SU-DHL-6 (cell line): ENCODE results near the gene FIZ1.

Experiments
- CTCF ChIP-seq: fragments of 200-600 bp; sonication (generic); IDR thresholded peaks from one replicate; pipeline ENCODE4 v1.5.1; 2017; ENCODE audit warnings: antibody characterized with exemption, mild to moderate bottlenecking, low read length, moderate library complexity; ENCODE audit not compliant: insufficient read depth, poor library complexity, severe bottlenecking
- EZH2phosphoT487 ChIP-seq: fragments of 200-600 bp; sonication (generic), shearing (Covaris generic); conservative IDR thresholded peaks from 2 replicates; pipeline ENCODE4 v1.6.1; 2018; ENCODE audit warnings: mild to moderate bottlenecking, antibody characterized with exemption, low read length, moderate library complexity, mixed read lengths

- TF ChIP-seq CTCF: no peak
- no peak for TF ChIP-seq EZH2phosphoT487
Observed at GRCh38 chr19:55602104-55603001, 3.0 kb upstream of the FIZ1 start.
